ENCODE data around the gene MTHFD1. TPM values are rescaled to one million over a fixed set of nuclear protein-coding genes. Genes with fewer than 3 reads are reported as not detected.

Gene MTHFD1
- total RNA-seq (10 to 100 TPM; 27.9 to 29.8 TPM), polyA plus RNA-seq (10 to 100 TPM; 42.2 to 48.3 TPM)

DNA sequence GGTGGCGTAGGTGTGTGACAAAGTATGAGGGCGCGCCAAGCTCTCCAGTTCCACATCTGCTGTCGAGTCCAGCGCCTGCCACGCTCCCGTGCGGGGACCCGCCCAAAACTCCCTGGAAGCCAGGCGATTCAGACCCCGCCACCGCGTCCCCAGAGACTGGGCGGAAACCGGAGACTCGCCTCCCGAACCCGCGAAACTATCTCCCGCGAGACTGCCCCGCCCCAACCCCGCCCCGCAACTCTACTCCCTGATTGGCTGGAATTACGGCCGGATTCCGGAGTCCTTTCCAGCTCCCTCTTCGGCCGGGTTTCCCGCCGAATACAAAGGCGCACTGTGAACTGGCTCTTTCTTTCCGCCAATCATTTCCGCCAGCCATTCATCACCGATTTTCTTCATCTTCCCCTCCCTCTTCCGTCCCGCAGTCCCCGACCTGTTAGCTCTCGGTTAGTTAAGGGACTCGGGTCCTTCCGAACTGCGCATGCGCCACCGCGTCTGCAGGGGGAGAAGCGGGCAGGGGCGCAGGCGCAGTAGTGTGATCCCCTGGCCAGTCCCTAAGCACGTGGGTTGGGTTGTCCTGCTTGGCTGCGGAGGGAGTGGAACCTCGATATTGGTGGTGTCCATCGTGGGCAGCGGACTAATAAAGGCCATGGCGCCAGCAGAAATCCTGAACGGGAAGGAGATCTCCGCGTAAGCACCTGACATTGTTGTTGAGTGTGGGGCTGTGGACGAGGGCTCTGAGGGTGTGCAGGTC is at the start of gene MTHFD1:
Gene MTHFD1, plus strand, starts transcription at position 572 of the 751 bp plus-strand sequence. Its CDS starts 75 bp downstream, at position 647.
- intact Hi-C loops (cut with micrococcal nuclease), result loop anchor here (1.0 to 5.0 kb wide), 6 partner anchors 50 to 846 kb away; partner anchors contain the start of genes AKAP5, MAX, PPP2R5E and WDR89
- Mint-ChIP-seq H3K4me1 (peaks cover 17 to 51% (median 29%) of the 10 kb centered on the region in 4 donors), H3K9me3 (no peaks in the 10 kb centered on the region), H3K4me3 (peak within 1 kb of the TSS; percentile 94 to 99 (median 96)), H3K36me3 (peaks cover 8 to 10% of the 10 kb centered on the region in 2 donors), H3K27me3 (no peaks in the 10 kb centered on the region), H3K27ac (peak within 1 kb of the TSS; percentile 91 to 99 (median 97))
- Histone ChIP-seq H3K4me3 (ENCODE audit: low read length in 2 of 2) (peak within 1 kb of the TSS; percentile 68 to 83), H3K36me3 (ENCODE audit: insufficient read depth, low read length) (no peaks in the 10 kb centered on the region), H3K9me3 (ENCODE audit: control insufficient read depth in 1 of 2, low read length in 2 of 2) (no peaks in the 10 kb centered on the region), H3K27me3 (ENCODE audit: insufficient read depth, low read length) (no peaks in the 10 kb centered on the region), H3K4me1 (ENCODE audit: insufficient read depth, low read length) (peaks cover 36% of the 10 kb centered on the region), H3K27ac (ENCODE audit: low read depth, low read length) (peak within 1 kb of the TSS; percentile 60)
- CTCF ChIA-PET (ENCODE audit: partially characterized antibody), result interaction anchor here (0.6 to 2.7 kb wide), 6 partner anchors 14 to 123 kb away, joined by 3 to 15 read pairs (median 3); no protein-coding TSS in a partner anchor
- DNase-seq, result peak; percentile 95 to 97 (median 96)
- POLR2A ChIA-PET (ENCODE audit: partially characterized antibody), result interaction anchor here (0.6 to 3.1 kb wide), 17 partner anchors 8 to 844 kb away, joined by 3 to 47 read pairs (median 3); partner anchors contain the start of genes CHURC1, HSPA2, PPP2R5E and ZBTB1

DNA sequence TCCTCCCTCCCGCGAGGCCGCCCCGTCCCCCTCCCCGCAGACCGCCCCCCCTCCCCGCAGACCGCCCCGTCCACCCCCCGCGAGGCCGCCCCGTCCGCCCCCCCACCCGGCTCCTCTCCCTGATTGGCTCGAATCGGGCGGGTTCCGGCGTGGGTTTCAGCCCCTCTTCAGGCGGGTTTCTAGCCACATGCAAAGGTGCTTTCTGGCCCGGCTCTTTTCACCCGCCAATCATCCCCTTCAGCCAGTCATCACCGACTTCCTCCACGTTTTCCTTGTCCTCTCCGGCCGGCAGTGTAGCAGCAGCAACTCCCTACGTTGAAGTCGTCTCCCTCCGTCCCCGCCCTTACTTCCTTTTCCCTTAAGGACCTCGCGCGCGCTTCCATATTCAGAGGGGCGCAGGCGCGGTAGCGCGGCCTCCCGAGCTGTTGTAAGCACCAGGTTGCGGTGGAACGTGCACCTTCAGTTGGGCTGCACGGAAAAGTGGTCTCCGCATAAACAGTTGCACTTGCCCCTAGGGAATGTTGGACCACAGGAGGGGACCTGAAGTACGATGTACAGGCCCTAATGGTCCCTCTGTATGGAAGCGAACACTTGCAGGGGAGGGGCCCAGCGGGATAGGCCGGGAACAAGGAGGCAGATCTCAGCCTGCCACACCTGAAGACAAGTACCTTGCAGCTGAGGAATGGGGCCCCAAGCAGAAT is 49.4 kb upstream of the MTHFD1 start:
- no peaks in the 10 kb centered on the region for H3K27me3 Mint-ChIP-seq
- H3K9me3 ChIP-seq (ENCODE audit: control insufficient read depth in 1 of 2, low read length in 2 of 2), result no peaks in the 10 kb centered on the region
- intact Hi-C loops (cut with micrococcal nuclease), result loop anchor here (1.0 to 2.0 kb wide), 2 partner anchors 50 to 164 kb away; partner anchors contain the start of genes MTHFD1 and ZBTB25
- peaks cover 17% of the 10 kb centered on the region for H3K4me1 ChIP-seq (ENCODE audit: insufficient read depth, low read length)
- peaks cover 3 to 6% of the 10 kb centered on the region in 2 donors for H3K36me3 Mint-ChIP-seq
- peak; percentile 84 to 91 (median 85) for DNase-seq
- H3K4me1 Mint-ChIP-seq, result peaks cover 12 to 27% (median 21%) of the 10 kb centered on the region in 4 donors
- ChIA-PET POLR2A (ENCODE audit: partially characterized antibody) (interaction anchor here (1.0 to 4.4 kb wide), 12 partner anchors 25 to 795 kb away, joined by 3 to 44 read pairs (median 3); partner anchors contain the start of genes ESR2, FNTB, MTHFD1 and ZBTB1), CTCF (ENCODE audit: partially characterized antibody) (interaction anchor here (0.8 to 4.2 kb wide), 3 partner anchors 35 to 298 kb away, joined by 3 to 16 read pairs (median 11); no protein-coding TSS in a partner anchor)
- peak overlapping the region; percentile 83 to 97 (median 95) for H3K27ac Mint-ChIP-seq
- H3K4me3 ChIP-seq (ENCODE audit: low read length in 2 of 2), result peak overlapping the region; percentile 36 to 77
- no peaks in the 10 kb centered on the region for H3K36me3 ChIP-seq (ENCODE audit: insufficient read depth, low read length)
- H3K4me3 Mint-ChIP-seq, result peak overlapping the region; percentile 93 to 99 (median 95)
- no peaks in the 10 kb centered on the region for H3K27me3 ChIP-seq (ENCODE audit: insufficient read depth, low read length)
- H3K9me3 Mint-ChIP-seq, result peaks cover 3 to 15% (median 8%) of the 10 kb centered on the region in 8 donors
- H3K27ac ChIP-seq (ENCODE audit: low read depth, low read length), result peak overlapping the region; percentile 34

DNA sequence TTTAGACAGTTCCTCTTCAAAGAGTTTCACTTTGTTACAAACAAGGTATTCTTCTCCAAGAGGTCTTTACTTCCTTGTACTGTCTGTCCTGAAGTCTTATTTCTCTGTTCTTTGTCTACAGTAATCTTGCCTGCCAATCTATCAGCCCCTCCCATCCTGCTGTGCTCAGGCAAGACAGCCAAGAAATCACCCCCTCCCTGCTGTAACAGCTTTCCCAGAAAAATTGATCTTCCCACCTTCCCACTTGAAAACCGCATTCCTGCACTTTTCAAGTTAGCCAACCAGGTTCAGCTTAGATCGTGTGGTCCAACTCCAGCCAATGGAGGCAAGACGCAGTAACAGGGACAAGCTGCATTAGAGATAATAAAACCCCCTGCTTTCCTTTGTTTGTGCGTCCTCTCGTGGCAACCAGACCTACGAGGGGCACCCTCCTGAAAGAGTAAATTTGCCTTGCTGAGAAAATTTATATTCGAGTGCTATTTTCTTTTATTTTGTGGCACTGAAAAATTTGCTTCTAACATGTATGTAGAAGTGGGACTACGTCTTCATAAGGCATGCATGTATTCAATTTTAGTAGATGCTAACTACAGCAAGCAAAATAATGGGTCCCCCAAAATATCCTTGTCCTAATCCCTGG is 47.5 kb upstream of the MTHFD1 start:
- Mint-ChIP-seq H3K9me3 (peaks cover 3 to 15% (median 8%) of the 10 kb centered on the region in 8 donors), H3K36me3 (peaks cover 3 to 6% of the 10 kb centered on the region in 2 donors)

DNA sequence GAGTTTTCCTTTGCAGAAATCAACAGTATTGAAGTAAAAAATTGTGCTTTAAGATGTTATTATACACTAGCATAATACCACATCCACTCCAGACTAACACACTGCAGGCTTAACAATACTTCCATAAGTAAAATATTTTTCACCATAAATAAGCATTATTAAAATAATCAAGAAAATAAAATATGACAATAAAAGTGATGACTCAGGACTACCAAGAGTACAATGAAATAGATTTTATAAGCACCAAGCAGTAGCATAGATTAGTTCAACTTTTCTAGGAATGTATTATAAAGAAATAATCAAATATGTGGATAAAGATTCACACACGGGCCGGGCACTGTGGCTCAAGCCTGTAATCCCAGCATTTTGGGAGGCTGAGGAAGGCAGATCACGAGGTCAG is 40.4 kb upstream of the MTHFD1 start:
- Histone ChIP-seq H3K4me3 (ENCODE audit: low read length in 2 of 2) (no peak overlapping the region), H3K4me1 (ENCODE audit: insufficient read depth, low read length) (no peaks in the 10 kb centered on the region), H3K36me3 (ENCODE audit: insufficient read depth, low read length) (no peaks in the 10 kb centered on the region), H3K27ac (ENCODE audit: low read depth, low read length) (no peak overlapping the region), H3K27me3 (ENCODE audit: insufficient read depth, low read length) (no peaks in the 10 kb centered on the region), H3K9me3 (ENCODE audit: control insufficient read depth in 1 of 2, low read length in 2 of 2) (no peaks in the 10 kb centered on the region)
- peaks cover 0 to 2% of the 10 kb centered on the region in 2 donors for H3K27me3 Mint-ChIP-seq
- CTCF ChIA-PET (ENCODE audit: partially characterized antibody), result interaction anchor here (0.7 to 0.8 kb wide), 3 partner anchors 86 to 289 kb away, joined by 3 to 6 read pairs (median 5); no protein-coding TSS in a partner anchor
- H3K4me3 Mint-ChIP-seq, result no peak overlapping the region
- DNase-seq, result no peak
- H3K9me3 Mint-ChIP-seq, result no peaks in the 10 kb centered on the region
- no peak overlapping the region for H3K27ac Mint-ChIP-seq
- no peaks in the 10 kb centered on the region for H3K4me1 Mint-ChIP-seq
- H3K36me3 Mint-ChIP-seq, result no peaks in the 10 kb centered on the region
- intact Hi-C loops (cut with micrococcal nuclease), result no loop called here
- POLR2A ChIA-PET (ENCODE audit: partially characterized antibody), result no interaction called here

More for the DNA sequence above, 47.5 kb upstream of the MTHFD1 start:
- no peak overlapping the region for H3K27ac ChIP-seq (ENCODE audit: low read depth, low read length)
- H3K4me1 ChIP-seq (ENCODE audit: insufficient read depth, low read length), result peaks cover 17% of the 10 kb centered on the region
- intact Hi-C loops (cut with micrococcal nuclease), result loop anchor here (5.0 kb wide), 1 partner anchor 552 kb away; no protein-coding TSS in a partner anchor
- peak overlapping the region in 3 of 7 donors; percentile 64 to 77 (median 74) for H3K27ac Mint-ChIP-seq
- no peaks in the 10 kb centered on the region for H3K36me3 ChIP-seq (ENCODE audit: insufficient read depth, low read length)
- H3K9me3 ChIP-seq (ENCODE audit: control insufficient read depth in 1 of 2, low read length in 2 of 2), result no peaks in the 10 kb centered on the region
- peaks cover 12 to 27% (median 20%) of the 10 kb centered on the region in 4 donors for H3K4me1 Mint-ChIP-seq
- no peaks in the 10 kb centered on the region for H3K27me3 ChIP-seq (ENCODE audit: insufficient read depth, low read length)
- DNase-seq, result no peak
- peak overlapping the region in 1 of 8 donors; percentile 43 for H3K4me3 Mint-ChIP-seq
- no peak overlapping the region for H3K4me3 ChIP-seq (ENCODE audit: low read length in 2 of 2)
- peaks cover 0 to 2% of the 10 kb centered on the region in 2 donors for H3K27me3 Mint-ChIP-seq
- POLR2A ChIA-PET (ENCODE audit: partially characterized antibody), result interaction anchor here (4.4 kb wide), 1 partner anchor 163 kb away, joined by 44 read pairs; the partner anchor contains the start of genes ZBTB1 and ZBTB25
- CTCF ChIA-PET (ENCODE audit: partially characterized antibody), result interaction anchor here (1.9 to 4.2 kb wide), 2 partner anchors 296 kb away, joined by 13 to 16 read pairs; no protein-coding TSS in a partner anchor

DNA sequence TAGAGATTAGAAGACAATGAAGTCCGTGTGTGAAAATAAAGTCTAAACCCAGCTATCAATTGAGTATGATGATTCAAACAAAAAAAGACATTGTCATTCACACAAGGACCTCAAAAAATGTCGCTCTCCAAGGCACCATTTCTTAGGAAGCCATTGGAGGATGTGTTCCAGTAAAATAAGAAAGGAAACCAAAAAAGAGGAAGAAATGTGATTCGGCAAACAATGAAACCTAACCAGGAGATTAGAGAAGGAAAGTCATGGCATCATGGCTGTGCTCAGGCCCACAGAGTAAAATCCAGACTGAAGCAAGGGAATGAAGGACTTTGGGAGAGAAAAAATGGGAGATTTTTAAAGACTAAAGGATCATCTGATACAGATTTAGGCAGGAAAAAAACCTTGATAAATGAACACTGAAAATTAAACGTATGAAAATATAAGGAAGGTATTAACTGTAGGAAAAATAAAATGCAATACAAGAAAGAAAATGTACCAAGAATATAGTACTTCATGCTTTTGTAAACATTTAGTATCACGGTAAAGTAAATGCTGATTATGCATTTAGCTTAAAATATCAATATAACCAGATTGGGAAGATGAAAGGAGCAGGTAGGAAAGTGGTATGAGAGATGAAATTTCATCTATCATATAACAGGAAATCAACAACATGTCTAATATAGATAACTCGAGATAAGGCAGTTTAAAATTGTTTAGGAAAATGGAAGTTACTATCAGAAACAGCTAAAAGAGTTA is 38.2 kb upstream of the MTHFD1 start:
- ChIA-PET POLR2A (ENCODE audit: partially characterized antibody) (interaction anchor here (0.6 kb wide), 1 partner anchor 254 kb away, joined by 3 read pairs; no protein-coding TSS in a partner anchor), CTCF (ENCODE audit: partially characterized antibody) (interaction anchor here (1.2 kb wide), 1 partner anchor 55 kb away, joined by 4 read pairs; no protein-coding TSS in a partner anchor)
- H3K4me3 Mint-ChIP-seq, result no peak overlapping the region
- DNase-seq, result no peak
- intact Hi-C loops (cut with micrococcal nuclease), result no loop called here
- no peaks in the 10 kb centered on the region for H3K36me3 Mint-ChIP-seq
- Histone ChIP-seq H3K9me3 (ENCODE audit: control insufficient read depth in 1 of 2, low read length in 2 of 2) (no peaks in the 10 kb centered on the region), H3K27me3 (ENCODE audit: insufficient read depth, low read length) (no peaks in the 10 kb centered on the region), H3K36me3 (ENCODE audit: insufficient read depth, low read length) (no peaks in the 10 kb centered on the region), H3K4me1 (ENCODE audit: insufficient read depth, low read length) (no peaks in the 10 kb centered on the region), H3K27ac (ENCODE audit: low read depth, low read length) (no peak overlapping the region), H3K4me3 (ENCODE audit: low read length in 2 of 2) (no peak overlapping the region)
- H3K4me1 Mint-ChIP-seq, result no peaks in the 10 kb centered on the region
- peak overlapping the region in 1 of 7 donors; percentile 1 for H3K27ac Mint-ChIP-seq
- no peaks in the 10 kb centered on the region for H3K9me3 Mint-ChIP-seq
- H3K27me3 Mint-ChIP-seq, result no peaks in the 10 kb centered on the region

DNA sequence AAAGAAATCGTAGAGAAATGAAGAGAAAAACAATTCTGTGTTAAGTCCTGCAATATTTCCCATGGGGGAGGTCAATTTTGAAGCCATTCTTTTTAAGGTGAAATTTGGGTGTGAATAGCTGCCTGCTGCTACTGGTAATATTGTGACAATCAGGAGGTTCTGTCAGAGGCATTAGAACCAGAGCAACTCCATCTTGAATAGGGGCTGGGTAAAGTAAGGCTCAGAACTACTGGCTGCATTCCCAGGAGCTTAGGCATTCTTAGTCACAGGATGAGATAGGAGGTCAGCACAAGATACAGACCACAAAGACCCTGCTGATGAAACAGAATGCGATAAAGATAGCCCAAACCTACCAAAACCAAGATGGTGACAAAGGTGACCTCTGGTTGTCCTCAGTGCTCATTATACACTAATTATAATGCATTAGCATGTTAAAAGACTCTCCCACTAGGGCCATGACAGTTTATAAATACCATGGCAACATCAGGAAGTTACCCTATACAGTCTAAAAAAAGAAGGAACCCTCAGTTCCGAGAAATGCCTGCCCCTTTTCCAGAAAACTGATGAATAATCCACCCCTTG is 24.8 kb upstream of the MTHFD1 start:
- ChIA-PET CTCF (ENCODE audit: partially characterized antibody) (no interaction called here), POLR2A (ENCODE audit: partially characterized antibody) (no interaction called here)
- peaks cover 0 to 2% (median 0%) of the 10 kb centered on the region in 8 donors for H3K9me3 Mint-ChIP-seq
- H3K36me3 Mint-ChIP-seq, result no peaks in the 10 kb centered on the region
- H3K27me3 Mint-ChIP-seq, result no peaks in the 10 kb centered on the region
- no peak overlapping the region for H3K4me3 Mint-ChIP-seq
- Histone ChIP-seq H3K27ac (ENCODE audit: low read depth, low read length) (no peak overlapping the region), H3K4me3 (ENCODE audit: low read length in 2 of 2) (no peak overlapping the region), H3K4me1 (ENCODE audit: insufficient read depth, low read length) (no peaks in the 10 kb centered on the region), H3K27me3 (ENCODE audit: insufficient read depth, low read length) (no peaks in the 10 kb centered on the region), H3K9me3 (ENCODE audit: control insufficient read depth in 1 of 2, low read length in 2 of 2) (no peaks in the 10 kb centered on the region), H3K36me3 (ENCODE audit: insufficient read depth, low read length) (no peaks in the 10 kb centered on the region)
- intact Hi-C loops (cut with micrococcal nuclease), result no loop called here
- H3K4me1 Mint-ChIP-seq, result no peaks in the 10 kb centered on the region
- no peak overlapping the region for H3K27ac Mint-ChIP-seq
- DNase-seq, result no peak

All from CD4-positive, alpha-beta memory T cell (primary cell).